ENCODE results near the gene TTC7B. TPM values are rescaled to one million over a fixed set of nuclear protein-coding genes. Genes with fewer than 3 reads are reported as not detected.

TTC7B gene
- total and polyA plus RNA-seq, 2 of the 13 experiments (the other 11 are each of a cell fraction or from before 2014, with no cell fraction given) = 1.3 to 3.2 TPM

- H3K36me3 ChIP-seq (replicated peaks in 1 of 2; ENCODE audit: control insufficient read depth in 1 of 2, insufficient read depth in 2 of 2, low read length in 2 of 2) = no peaks in the 10 kb centered on the region
- H3K27ac ChIP-seq (ENCODE audit: extremely low read length, insufficient read depth, low read length) = no peak overlapping the region
- WGBS (ENCODE audit: low lambda C conversion rate) = 6% methylated on average over 1 of the region's 1 CpG
- no peaks in the 10 kb centered on the region for H3K4me1 ChIP-seq (ENCODE audit: insufficient read depth, low read length)
- H3K9me3 ChIP-seq (ENCODE audit: low read length) = no peaks in the 10 kb centered on the region
- in situ Hi-C loops (cut with HindIII; ENCODE audit: extremely low pct_ligation_motif_present, low pct_unique_long_range_greater_than_20kb) = no loop called here
- POLR2A ChIA-PET = no interaction called here
- no peak overlapping the region for H2AFZ ChIP-seq (ENCODE audit: low read length)
- no peak overlapping the region for H3K9ac ChIP-seq (ENCODE audit: insufficient read depth, low read depth, low read length)
- intact Hi-C loops (cut with micrococcal nuclease; ENCODE audit: unreplicated experiment) = no loop called here
- no peaks in the 10 kb centered on the region for H3K27me3 ChIP-seq (ENCODE audit: control insufficient read depth in 1 of 2, insufficient read depth in 2 of 2, low read length in 2 of 2)
- no TSS peak for BruUV-seq (replicated peaks)
- CTCF ChIA-PET (ENCODE audit: low intra/inter-chr PET ratio, low total read pairs) = no interaction called here
- ATAC-seq (no peak), DNase-seq (ENCODE audit: low spot score) (no peak), FAIRE-seq (no peak)
- H3K79me2 ChIP-seq (ENCODE audit: insufficient read depth, low read length) = no peaks in the 10 kb centered on the region
- H3K4me2 ChIP-seq (ENCODE audit: low read depth, low read length) = no peak overlapping the region
- no peak overlapping the region for H3K4me3 ChIP-seq (replicated peaks in 1 of 3; ENCODE audit: insufficient read depth in 1 of 3, low read depth in 2 of 3, low read length in 3 of 3)
- no peaks in the 10 kb centered on the region for H4K20me1 ChIP-seq (ENCODE audit: insufficient read depth, low read length)
- TF ChIP-seq ZBTB4 (CRISPR knock-in tag; IDR thresholded peaks at IDR 0.05; ENCODE audit: borderline replicate concordance) = no peak
- no peak for TF ChIP-seq SP140L (CRISPR knock-in tag; IDR thresholded peaks at IDR 0.05; ENCODE audit: borderline replicate concordance)
- TF ChIP-seq RERE (CRISPR knock-in tag; IDR thresholded peaks at IDR 0.05; ENCODE audit: low read depth) = no peak
- TF ChIP-seq ZNF34 (CRISPR knock-in tag; IDR thresholded peaks at IDR 0.05; ENCODE audit: borderline replicate concordance) = no peak
- no peak for TF ChIP-seq HNF1A (IDR thresholded peaks at IDR 0.05; ENCODE audit: low read depth)
- TF ChIP-seq HNF1A (CRISPR knock-in tag; IDR thresholded peaks at IDR 0.05; ENCODE audit: borderline replicate concordance) = no peak
- TF ChIP-seq USF2 (IDR thresholded peaks at IDR 0.05; ENCODE audit: low read depth, low read length) = no peak
- TF ChIP-seq USF2 (CRISPR knock-in tag; IDR thresholded peaks at IDR 0.05; ENCODE audit: borderline replicate concordance) = no peak
- TF ChIP-seq ZNF260 (CRISPR knock-in tag; IDR thresholded peaks at IDR 0.05; ENCODE audit: borderline replicate concordance, low read depth) = no peak
Observed at GRCh38 chr14:90603336-90603735, 212.9 kb downstream of the TTC7B start.
